ENCODE results near the gene ZNF594. TPM values are rescaled to one million over a fixed set of nuclear protein-coding genes. Genes with fewer than 3 reads are reported as not detected.
"Not testable (repeated sequence)": the region's sequence is repeated elsewhere in the genome, so short reads cannot be mapped to it uniquely, and the experiment has no call there.

The ZNF594 gene
- total RNA-seq, 1 experiment from 2014 or later, result 12.5 TPM

- Histone ChIP-seq H3K27ac (ENCODE audit: insufficient read length, low read depth, low read length) (no peak overlapping the region), H3T11ph (ENCODE audit: low read length) (no peak overlapping the region), H4K8ac (replicated peaks; ENCODE audit: insufficient read length, low read depth, low read length) (no peak overlapping the region), H3K23ac (ENCODE audit: insufficient read length, low read depth, low read length) (no peak overlapping the region), H3K79me1 (ENCODE audit: insufficient read depth, low read depth, low read length, poor library complexity, severe bottlenecking) (no peaks in the 10 kb centered on the region), H4K91ac (ENCODE audit: insufficient read length, low read depth, low read length) (no peak overlapping the region), H3K9ac (ENCODE audit: extremely low read depth, insufficient read length, low read length) (no peak overlapping the region), H3K18ac (ENCODE audit: insufficient read length, low read depth, low read length) (no peak overlapping the region), H4K5ac (ENCODE audit: insufficient read length, low read depth, low read length) (no peak overlapping the region), H2BK20ac (ENCODE audit: low read depth, low read length, poor library complexity, severe bottlenecking) (no peak overlapping the region), H3K79me2 (ENCODE audit: insufficient read depth, low read length) (no peaks in the 10 kb centered on the region), H3K9me3 (ENCODE audit: control insufficient read depth, low read depth, low read length) (no peaks in the 10 kb centered on the region), H3K4me1 (ENCODE audit: insufficient read depth, low read length) (no peaks in the 10 kb centered on the region), H2BK5ac (ENCODE audit: insufficient read length, low read length) (no peak overlapping the region), H2AK5ac (ENCODE audit: insufficient read length, low read length) (no peak overlapping the region), H3K27me3 (ENCODE audit: insufficient read depth, low read length) (no peaks in the 10 kb centered on the region), H2AFZ (ENCODE audit: low read length) (no peak overlapping the region), H2BK12ac (ENCODE audit: insufficient read length, low read depth, low read length) (no peak overlapping the region), H3K14ac (ENCODE audit: insufficient read depth, low read length) (no peak overlapping the region), H2BK15ac (ENCODE audit: low read depth, low read length) (no peak overlapping the region), H2BK120ac (ENCODE audit: low read depth, low read length, poor library complexity, severe bottlenecking) (no peak overlapping the region), H3K56ac (ENCODE audit: insufficient read length, low read depth, low read length) (no peak overlapping the region), H3K4ac (ENCODE audit: low read depth, low read length) (no peak overlapping the region), H3K23me2 (ENCODE audit: insufficient read length, low read depth, low read length, poor library complexity, severe bottlenecking) (no peaks in the 10 kb centered on the region), H3K4me2 (ENCODE audit: insufficient read depth, insufficient read length, low read length) (no peak overlapping the region), H4K20me1 (ENCODE audit: control insufficient read depth, insufficient read depth, insufficient read length) (no peaks in the 10 kb centered on the region)
- WGBS (ENCODE audit: extremely low coverage, insufficient read length, low lambda C conversion rate), result no CpG with 5 or more reads among the region's 8 CpGs
- Mint-ChIP-seq H3K9me3 (no peaks in the 10 kb centered on the region), H3K27ac (no peak overlapping the region), H3K4me3 (no peak overlapping the region), H3K4me1 (no peaks in the 10 kb centered on the region), H3K36me3 (ENCODE audit: insufficient read depth in 1 of 3, low read depth in 3 of 3) (no peaks in the 10 kb centered on the region), H3K27me3 (ENCODE audit: low read depth) (peaks cover 9% of the 10 kb centered on the region; the same call in 1 of the 2 replicates)
- TF ChIP-seq CTCF (conservative IDR thresholded peaks at IDR 0.05), result no peak
- DNase-seq, result no peak
Measured at GRCh38 chr17:5133311-5133710, 58.4 kb downstream of the ZNF594 start.

- not testable (repeated sequence) for H3K23me2 ChIP-seq (ENCODE audit: insufficient read length, low read depth, low read length, poor library complexity, severe bottlenecking); H3K27ac Mint-ChIP-seq; H2BK120ac ChIP-seq (ENCODE audit: low read depth, low read length, poor library complexity, severe bottlenecking); H2BK5ac ChIP-seq (ENCODE audit: insufficient read length, low read length); H3K36me3 Mint-ChIP-seq (ENCODE audit: insufficient read depth in 1 of 3, low read depth in 3 of 3); H3K79me2 ChIP-seq (ENCODE audit: insufficient read depth, low read length); H3K79me1 ChIP-seq (ENCODE audit: insufficient read depth, low read depth, low read length, poor library complexity, severe bottlenecking); H3K4me1 ChIP-seq (ENCODE audit: insufficient read depth, low read length); H3K23ac ChIP-seq (ENCODE audit: insufficient read length, low read depth, low read length); H3K56ac ChIP-seq (ENCODE audit: insufficient read length, low read depth, low read length); H2BK15ac ChIP-seq (ENCODE audit: low read depth, low read length); H4K91ac ChIP-seq (ENCODE audit: insufficient read length, low read depth, low read length); H2BK12ac ChIP-seq (ENCODE audit: insufficient read length, low read depth, low read length); H4K8ac ChIP-seq (replicated peaks; ENCODE audit: insufficient read length, low read depth, low read length); H3K27ac ChIP-seq (ENCODE audit: insufficient read length, low read depth, low read length); H3K9ac ChIP-seq (ENCODE audit: extremely low read depth, insufficient read length, low read length); H3K27me3 ChIP-seq (ENCODE audit: insufficient read depth, low read length); H3K4me3 Mint-ChIP-seq; H2AK5ac ChIP-seq (ENCODE audit: insufficient read length, low read length); H3K4ac ChIP-seq (ENCODE audit: low read depth, low read length); H3K9me3 Mint-ChIP-seq; H3K18ac ChIP-seq (ENCODE audit: insufficient read length, low read depth, low read length); H2BK20ac ChIP-seq (ENCODE audit: low read depth, low read length, poor library complexity, severe bottlenecking); H3K4me1 Mint-ChIP-seq; H3K4me2 ChIP-seq (ENCODE audit: insufficient read depth, insufficient read length, low read length); H3K27me3 Mint-ChIP-seq (ENCODE audit: low read depth); H2AFZ ChIP-seq (ENCODE audit: low read length); H3K9me3 ChIP-seq (ENCODE audit: control insufficient read depth, low read depth, low read length); DNase-seq; H4K20me1 ChIP-seq (ENCODE audit: control insufficient read depth, insufficient read depth, insufficient read length); H4K5ac ChIP-seq (ENCODE audit: insufficient read length, low read depth, low read length); H3T11ph ChIP-seq (ENCODE audit: low read length)
- peak overlapping the region; percentile 35; the same call in 1 of the 2 replicates for H3K14ac ChIP-seq (ENCODE audit: insufficient read depth, low read length)
- no CpG with 5 or more reads among the region's 15 CpGs for WGBS (ENCODE audit: extremely low coverage, insufficient read length, low lambda C conversion rate)
Measured at GRCh38 chr17:5132503-5133225, 59.0 kb downstream of the ZNF594 start.

Measured in H9 (cell line).